ENCODE measurements around the gene ILKAP. TPM values are rescaled to one million over a fixed set of nuclear protein-coding genes. Genes with fewer than 3 reads are reported as not detected.
A peak's percentile ranks its signal among the peaks of the same experiment; 100 is the strongest.

Gene ILKAP
- total and polyA plus RNA-seq, 2 donors (not counting 1 experiment from before 2014, with no cell fraction given) = 82.5 to 98.6 TPM

- peaks cover 14 to 18% of the 10 kb centered on the region in 2 donors for H3K4me1 ChIP-seq (ENCODE audit: control insufficient read depth in 2 of 2, insufficient read depth in 2 of 2, low read length in 2 of 2)
- H4K20me1 ChIP-seq (ENCODE audit: control insufficient read depth, insufficient read depth, low read length, poor library complexity, severe bottlenecking) = peaks cover 5% of the 10 kb centered on the region
- POLR2A ChIA-PET = interaction anchor here (1.7 kb wide), 1 partner anchor 36 kb away, joined by 9 read pairs; the partner anchor contains the start of gene ILKAP
- no peak overlapping the region for H3K27ac ChIP-seq (ENCODE audit: low read length in 2 of 2)
- intact Hi-C loops (cut with micrococcal nuclease) = loop anchor here (1.0 to 5.0 kb wide), 3 partner anchors 36 to 273 kb away; partner anchors contain the start of genes ILKAP, TRAF3IP1 and UBE2F
- Mint-ChIP-seq H3K4me1 (peaks cover 19% of the 10 kb centered on the region), H3K9me3 (ENCODE audit: insufficient read depth) (no peaks in the 10 kb centered on the region), H3K27ac (peak overlapping the region; percentile 41), H3K4me3 (peak overlapping the region; percentile 94), H3K27me3 (peaks cover 15% of the 10 kb centered on the region)
- H3K9ac ChIP-seq (ENCODE audit: low read length) = peak overlapping the region; percentile 68
- CTCF ChIA-PET = no interaction called here
- no peak for DNase-seq
- peak overlapping the region; percentile 79 for H2AFZ ChIP-seq (ENCODE audit: insufficient read depth, low read depth, low read length, poor library complexity, severe bottlenecking)
- TF ChIP-seq, protein P1, sequence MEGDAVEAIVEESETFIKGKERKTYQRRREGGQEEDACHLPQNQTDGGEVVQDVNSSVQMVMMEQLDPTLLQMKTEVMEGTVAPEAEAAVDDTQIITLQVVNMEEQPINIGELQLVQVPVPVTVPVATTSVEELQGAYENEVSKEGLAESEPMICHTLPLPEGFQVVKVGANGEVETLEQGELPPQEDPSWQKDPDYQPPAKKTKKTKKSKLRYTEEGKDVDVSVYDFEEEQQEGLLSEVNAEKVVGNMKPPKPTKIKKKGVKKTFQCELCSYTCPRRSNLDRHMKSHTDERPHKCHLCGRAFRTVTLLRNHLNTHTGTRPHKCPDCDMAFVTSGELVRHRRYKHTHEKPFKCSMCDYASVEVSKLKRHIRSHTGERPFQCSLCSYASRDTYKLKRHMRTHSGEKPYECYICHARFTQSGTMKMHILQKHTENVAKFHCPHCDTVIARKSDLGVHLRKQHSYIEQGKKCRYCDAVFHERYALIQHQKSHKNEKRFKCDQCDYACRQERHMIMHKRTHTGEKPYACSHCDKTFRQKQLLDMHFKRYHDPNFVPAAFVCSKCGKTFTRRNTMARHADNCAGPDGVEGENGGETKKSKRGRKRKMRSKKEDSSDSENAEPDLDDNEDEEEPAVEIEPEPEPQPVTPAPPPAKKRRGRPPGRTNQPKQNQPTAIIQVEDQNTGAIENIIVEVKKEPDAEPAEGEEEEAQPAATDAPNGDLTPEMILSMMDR (IDR thresholded peaks at IDR 0.05) = no peak
- TF ChIP-seq EZH2 (IDR thresholded peaks at IDR 0.05; ENCODE audit: borderline replicate concordance, insufficient read depth, low read depth, low read length, poor library complexity, severe bottlenecking) = no peak
- H3K36me3 ChIP-seq (replicated peaks in 1 of 2; ENCODE audit: control extremely low read depth in 1 of 2, control insufficient read depth in 1 of 2, extremely low read depth in 1 of 2, insufficient read depth in 2 of 2, low read length in 1 of 2) = peaks cover 0 to 3% of the 10 kb centered on the region in 2 experiments
- H3K79me2 ChIP-seq (ENCODE audit: control insufficient read depth, insufficient read depth, low read length) = no peaks in the 10 kb centered on the region
- H3K9me3 ChIP-seq (ENCODE audit: control extremely low read depth in 1 of 3, control insufficient read depth in 2 of 3, insufficient read depth in 1 of 3, low read length in 2 of 3) = peaks cover 0 to 17% (median 0%) of the 10 kb centered on the region in 3 donors
- H3K27me3 ChIP-seq (replicated peaks in 1 of 4; ENCODE audit: control extremely low read depth in 1 of 4, control insufficient read depth in 3 of 4, insufficient read depth in 4 of 4, low read length in 3 of 4) = peaks cover 0 to 46% (median 17%) of the 10 kb centered on the region in 4 experiments
- peak; percentile 7 for ATAC-seq (ENCODE audit: low read depth)
- peak overlapping the region in 4 of 5 experiments; percentile 26 to 76 (median 62) for H3K4me3 ChIP-seq (ENCODE audit: control extremely low read depth in 1 of 5, extremely low read depth in 1 of 5, insufficient read depth in 1 of 5, low read depth in 2 of 5, low read length in 4 of 5)
- 1% methylated on average over 43 of the region's 43 CpGs for WGBS (ENCODE audit: insufficient coverage)
- peak overlapping the region; percentile 95 for H3K4me2 ChIP-seq (replicated peaks; ENCODE audit: low read depth, low read length, poor library complexity, severe bottlenecking)
Measured at GRCh38 chr2:238239543-238239862, 36.0 kb upstream of the ILKAP start.
